ENCODE measurements around the gene IGF1.
"Not testable (repeated sequence)": the region's sequence is repeated elsewhere in the genome, so short reads cannot be mapped to it uniquely, and the experiment has no call there.

IGF1 gene

GRCh38 chr12:102379346-102380162 lies 100.8 kb downstream of the IGF1 start:
- DNase-seq (ENCODE audit: low read depth): no peak

- DNase-seq (ENCODE audit: low read depth): no peak
Measured at GRCh38 chr12:102376781-102377180, 103.6 kb downstream of the IGF1 start.

- no peak for DNase-seq (ENCODE audit: low read depth)
Measured at GRCh38 chr12:102376181-102376747, 104.1 kb downstream of the IGF1 start.

GRCh38 chr12:102374190-102374589 lies 106.2 kb downstream of the IGF1 start:
- DNase-seq (ENCODE audit: low read depth): no peak

- DNase-seq (ENCODE audit: low read depth): no peak
Measured at GRCh38 chr12:102372087-102372486, 108.3 kb downstream of the IGF1 start.

GRCh38 chr12:102371165-102371564 lies 109.2 kb downstream of the IGF1 start:
- DNase-seq (ENCODE audit: low read depth): no peak

GRCh38 chr12:102369876-102370275 lies 110.5 kb downstream of the IGF1 start:
- DNase-seq (ENCODE audit: low read depth): no peak

- DNase-seq (ENCODE audit: low read depth): no peak
Measured at GRCh38 chr12:102365365-102365764, 115.0 kb downstream of the IGF1 start.

GRCh38 chr12:102364709-102365108 lies 115.7 kb downstream of the IGF1 start:
- DNase-seq (ENCODE audit: low read depth): no peak

GRCh38 chr12:102356690-102357089 lies 123.7 kb downstream of the IGF1 start:
- no peak for DNase-seq (ENCODE audit: low read depth)

GRCh38 chr12:102354281-102354680 lies 126.1 kb downstream of the IGF1 start:
- not testable (repeated sequence) for DNase-seq (ENCODE audit: low read depth)

- no peak for DNase-seq (ENCODE audit: low read depth)
Measured at GRCh38 chr12:102351322-102351721, 129.0 kb downstream of the IGF1 start.

- no peak for DNase-seq (ENCODE audit: low read depth)
Measured at GRCh38 chr12:102350070-102350469, 130.3 kb downstream of the IGF1 start.

- DNase-seq (ENCODE audit: low read depth): no peak
Measured at GRCh38 chr12:102349079-102349478, 131.3 kb downstream of the IGF1 start.

- no peak for DNase-seq (ENCODE audit: low read depth)
Measured at GRCh38 chr12:102347811-102348210, 132.6 kb downstream of the IGF1 start.
